ENCODE results near the gene NPY. TPM values are rescaled to one million over a fixed set of nuclear protein-coding genes. Genes with fewer than 3 reads are reported as not detected.
A peak's percentile ranks its signal among the peaks of the same experiment; 100 is the strongest.

Gene NPY
- total and polyA plus RNA-seq, 8 donors = 0.30 to 8.8 (median 0.43) TPM; not detected in 4

DNA sequence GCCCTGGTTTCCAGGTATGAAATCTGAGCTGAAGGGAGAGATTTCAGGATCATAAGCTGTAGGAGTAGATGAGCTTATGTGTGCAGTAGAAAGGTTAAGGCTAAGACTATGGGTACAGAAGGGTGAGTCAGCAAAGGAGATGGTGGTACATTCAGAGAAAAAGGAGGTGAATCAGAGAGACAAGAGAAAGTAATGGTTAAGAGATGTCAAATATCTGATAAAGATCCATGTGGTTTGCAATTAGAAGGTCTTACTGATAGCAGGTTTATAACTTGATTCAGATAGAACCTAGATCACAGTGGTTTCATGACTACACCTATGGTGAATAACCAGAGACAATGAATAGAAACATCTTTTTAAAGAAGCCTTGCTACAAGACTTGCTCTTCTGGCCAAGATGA lies 4.5 kb upstream of the NPY start:
- Histone ChIP-seq H3K27me3 (peaks cover 19 to 43% of the 10 kb centered on the region in 2 donors), H3K4me1 (peaks cover 0 to 8% of the 10 kb centered on the region in 2 donors), H3K36me3 (no peaks in the 10 kb centered on the region), H3K27ac (no peak overlapping the region), H3K4me3 (no peak overlapping the region), H3K9me3 (no peaks in the 10 kb centered on the region)
- intact Hi-C loops (cut with DNase I) = no loop called here
- DNase-seq = no peak
- TF ChIP-seq, protein P1, sequence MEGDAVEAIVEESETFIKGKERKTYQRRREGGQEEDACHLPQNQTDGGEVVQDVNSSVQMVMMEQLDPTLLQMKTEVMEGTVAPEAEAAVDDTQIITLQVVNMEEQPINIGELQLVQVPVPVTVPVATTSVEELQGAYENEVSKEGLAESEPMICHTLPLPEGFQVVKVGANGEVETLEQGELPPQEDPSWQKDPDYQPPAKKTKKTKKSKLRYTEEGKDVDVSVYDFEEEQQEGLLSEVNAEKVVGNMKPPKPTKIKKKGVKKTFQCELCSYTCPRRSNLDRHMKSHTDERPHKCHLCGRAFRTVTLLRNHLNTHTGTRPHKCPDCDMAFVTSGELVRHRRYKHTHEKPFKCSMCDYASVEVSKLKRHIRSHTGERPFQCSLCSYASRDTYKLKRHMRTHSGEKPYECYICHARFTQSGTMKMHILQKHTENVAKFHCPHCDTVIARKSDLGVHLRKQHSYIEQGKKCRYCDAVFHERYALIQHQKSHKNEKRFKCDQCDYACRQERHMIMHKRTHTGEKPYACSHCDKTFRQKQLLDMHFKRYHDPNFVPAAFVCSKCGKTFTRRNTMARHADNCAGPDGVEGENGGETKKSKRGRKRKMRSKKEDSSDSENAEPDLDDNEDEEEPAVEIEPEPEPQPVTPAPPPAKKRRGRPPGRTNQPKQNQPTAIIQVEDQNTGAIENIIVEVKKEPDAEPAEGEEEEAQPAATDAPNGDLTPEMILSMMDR (IDR thresholded peaks at IDR 0.05) = no peak
- no peak for ATAC-seq

DNA sequence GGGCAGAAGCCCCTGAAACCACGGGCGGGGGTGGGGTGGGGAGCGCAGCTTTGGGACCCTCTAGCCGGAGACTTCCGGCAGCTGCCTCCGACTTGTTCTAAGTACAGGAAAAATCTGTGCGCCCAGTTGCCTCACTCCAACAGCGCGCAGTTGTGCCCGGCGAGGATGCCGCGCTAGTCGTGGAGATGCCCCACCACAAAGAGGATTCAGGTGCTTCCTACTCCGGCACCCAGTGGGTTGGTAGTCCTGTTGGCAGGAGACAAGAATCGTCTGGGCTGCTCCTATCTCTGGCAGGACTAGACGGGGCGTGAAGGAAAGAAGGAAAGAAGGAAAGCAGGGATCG lies 465 bp upstream of the NPY start:
- Histone ChIP-seq H3K36me3 (no peaks in the 10 kb centered on the region), H3K9me3 (no peaks in the 10 kb centered on the region), H3K27ac (no peak overlapping the region), H3K27me3 (peaks cover 50 to 83% of the 10 kb centered on the region in 2 donors), H3K4me3 (no peak overlapping the region), H3K4me1 (peaks cover 0 to 14% of the 10 kb centered on the region in 2 donors)
- intact Hi-C loops (cut with DNase I) = no loop called here
- TF ChIP-seq, protein P1 (IDR thresholded peaks at IDR 0.05) = no peak
- peak in 3 of 4 donors; percentile 3 to 61 (median 9) for DNase-seq
- ATAC-seq = no peak

DNA sequence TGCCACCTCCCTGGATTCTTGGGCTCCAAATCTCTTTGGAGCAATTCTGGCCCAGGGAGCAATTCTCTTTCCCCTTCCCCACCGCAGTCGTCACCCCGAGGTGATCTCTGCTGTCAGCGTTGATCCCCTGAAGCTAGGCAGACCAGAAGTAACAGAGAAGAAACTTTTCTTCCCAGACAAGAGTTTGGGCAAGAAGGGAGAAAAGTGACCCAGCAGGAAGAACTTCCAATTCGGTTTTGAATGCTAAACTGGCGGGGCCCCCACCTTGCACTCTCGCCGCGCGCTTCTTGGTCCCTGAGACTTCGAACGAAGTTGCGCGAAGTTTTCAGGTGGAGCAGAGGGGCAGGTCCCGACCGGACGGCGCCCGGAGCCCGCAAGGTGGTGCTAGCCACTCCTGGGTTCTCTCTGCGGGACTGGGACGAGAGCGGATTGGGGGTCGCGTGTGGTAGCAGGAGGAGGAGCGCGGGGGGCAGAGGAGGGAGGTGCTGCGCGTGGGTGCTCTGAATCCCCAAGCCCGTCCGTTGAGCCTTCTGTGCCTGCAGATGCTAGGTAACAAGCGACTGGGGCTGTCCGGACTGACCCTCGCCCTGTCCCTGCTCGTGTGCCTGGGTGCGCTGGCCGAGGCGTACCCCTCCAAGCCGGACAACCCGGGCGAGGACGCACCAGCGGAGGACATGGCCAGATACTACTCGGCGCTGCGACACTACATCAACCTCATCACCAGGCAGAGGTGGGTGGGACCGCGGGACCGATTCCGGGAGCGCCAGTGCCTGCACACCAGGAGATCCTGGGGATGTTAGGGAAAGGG lies 913 bp downstream of the NPY start:
- intact Hi-C loops (cut with DNase I) = no loop called here

DNA sequence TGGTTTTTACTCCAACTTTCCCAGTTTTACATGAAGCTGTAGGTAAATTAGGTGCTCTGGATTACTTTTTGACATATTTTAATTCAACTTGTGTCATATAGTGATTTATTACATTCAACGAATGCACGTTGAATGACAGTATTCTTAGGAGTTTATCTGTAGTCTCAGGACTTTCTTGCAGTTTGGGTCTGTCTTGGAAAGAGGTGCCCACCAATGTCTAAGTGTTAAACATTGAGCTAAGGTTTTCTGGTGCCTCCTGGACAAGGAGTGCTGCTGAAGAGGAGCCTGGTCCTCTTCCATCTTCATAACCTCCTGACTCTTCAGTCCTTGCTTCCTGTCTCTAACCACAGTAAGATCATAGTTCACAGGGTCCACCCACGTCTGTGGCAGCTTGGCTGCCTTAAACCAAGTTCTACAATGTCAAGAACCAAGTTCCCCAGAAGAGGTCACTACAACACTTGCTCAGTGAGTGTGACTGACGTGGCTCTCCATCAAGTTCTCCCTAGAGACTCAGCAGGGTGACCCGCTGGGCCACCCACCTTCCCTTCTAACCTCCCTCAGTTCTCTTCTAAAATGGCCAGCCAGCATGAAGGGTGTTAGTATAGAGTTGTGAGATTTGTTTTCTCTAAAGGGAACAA lies 6.1 kb downstream of the NPY start:
- TF ChIP-seq, protein P1 (IDR thresholded peaks at IDR 0.05) = peak; percentile 13 to 19
- peaks cover 0 to 2% of the 10 kb centered on the region in 2 donors for H3K4me1 ChIP-seq
- DNase-seq (peak in 2 of 4 donors; percentile 15 to 49), ATAC-seq (peak; percentile 96)
- no peaks in the 10 kb centered on the region for H3K36me3 ChIP-seq
- H3K27ac ChIP-seq = no peak overlapping the region
- H3K9me3 ChIP-seq = no peaks in the 10 kb centered on the region
- H3K4me3 ChIP-seq = no peak overlapping the region
- H3K27me3 ChIP-seq = peaks cover 29 to 48% of the 10 kb centered on the region in 2 donors
- intact Hi-C loops (cut with DNase I) = loop anchor here in 1 of 2 donors (5.0 kb wide), 1 partner anchor 377 kb away; no protein-coding TSS in a partner anchor

More for the DNA sequence above, 913 bp downstream of the NPY start:
- Histone ChIP-seq H3K27me3 (peaks cover 54 to 94% of the 10 kb centered on the region in 2 donors), H3K9me3 (no peaks in the 10 kb centered on the region), H3K27ac (no peak overlapping the region), H3K36me3 (no peaks in the 10 kb centered on the region), H3K4me1 (peaks cover 0 to 14% of the 10 kb centered on the region in 2 donors), H3K4me3 (no peak overlapping the region)
- TF ChIP-seq, protein P1 (IDR thresholded peaks at IDR 0.05) = no peak
- ATAC-seq (peak; percentile 62), DNase-seq (peak in 2 of 4 donors; percentile 7 to 78)

DNA sequence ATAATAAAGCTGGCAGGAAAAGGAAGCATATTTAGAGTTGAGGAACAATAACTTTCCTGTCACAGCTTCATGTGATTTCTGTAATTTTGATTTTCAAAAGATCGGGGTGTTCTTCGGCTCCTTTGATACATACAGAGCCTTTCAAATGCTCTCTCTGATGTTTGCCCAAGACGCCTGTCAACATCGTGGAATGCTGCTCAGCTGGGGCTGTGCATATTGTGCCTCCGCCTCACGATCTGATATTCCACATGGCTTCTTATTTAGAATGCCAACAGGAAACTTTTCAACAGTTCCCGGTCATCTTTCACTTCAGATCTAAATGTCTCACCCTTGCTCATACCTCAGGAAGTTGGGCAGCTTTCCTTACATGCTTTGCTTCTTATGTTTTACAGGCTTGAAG lies 7.3 kb downstream of the NPY start:
- ATAC-seq (peak; percentile 70), DNase-seq (no peak)
- Histone ChIP-seq H3K36me3 (no peaks in the 10 kb centered on the region), H3K9me3 (no peaks in the 10 kb centered on the region), H3K27ac (no peak overlapping the region), H3K4me1 (no peaks in the 10 kb centered on the region), H3K27me3 (peaks cover 17 to 36% of the 10 kb centered on the region in 2 donors), H3K4me3 (no peak overlapping the region)
- intact Hi-C loops (cut with DNase I) = loop anchor here in 1 of 2 donors (5.0 kb wide), 1 partner anchor 376 kb away; no protein-coding TSS in a partner anchor
- TF ChIP-seq, protein P1 (IDR thresholded peaks at IDR 0.05) = no peak
